Stimulated activated effector memory CD8-positive, alpha-beta T cell treated with anti-CD3 and anti-CD28 coated beads, Interleukin-12 subunit alpha, Interleukin-12 subunit beta, amount 100 ng/mL, for 72 hours (primary cell): ENCODE results near the gene DYNLT3.

ENCODE experiments used
- ATAC-seq: fragments of 150-1000 bp; cut with Tn5 transposase; 2 replicates; pipeline ENCODE4 v1.10.0; 2021
- DNase-seq, 2 donors: peaks; one replicate each; pipeline ENCODE4 v3.0.0; 2021 to 2022; ENCODE audit warnings: low spot score in 2 of 2
- H3K27ac Mint-ChIP-seq: one replicate; pipeline ENCODE4 v1.8.0; 2022; ENCODE audit warnings: mild to moderate bottlenecking, mixed read lengths
- H3K36me3 Mint-ChIP-seq: one replicate; pipeline ENCODE4 v1.8.0; 2022; ENCODE audit warnings: mild to moderate bottlenecking, mixed read lengths
- H3K4me1 Mint-ChIP-seq: one replicate; pipeline ENCODE4 v1.8.0; 2022; ENCODE audit warnings: mixed read lengths
- H3K4me3 Mint-ChIP-seq: one replicate; pipeline ENCODE4 v1.8.0; 2022; ENCODE audit warnings: mild to moderate bottlenecking, mixed read lengths
- H3K9me3 Mint-ChIP-seq: one replicate; pipeline ENCODE4 v1.8.0; 2022; ENCODE audit warnings: mixed read lengths

Gene DYNLT3

DNA sequence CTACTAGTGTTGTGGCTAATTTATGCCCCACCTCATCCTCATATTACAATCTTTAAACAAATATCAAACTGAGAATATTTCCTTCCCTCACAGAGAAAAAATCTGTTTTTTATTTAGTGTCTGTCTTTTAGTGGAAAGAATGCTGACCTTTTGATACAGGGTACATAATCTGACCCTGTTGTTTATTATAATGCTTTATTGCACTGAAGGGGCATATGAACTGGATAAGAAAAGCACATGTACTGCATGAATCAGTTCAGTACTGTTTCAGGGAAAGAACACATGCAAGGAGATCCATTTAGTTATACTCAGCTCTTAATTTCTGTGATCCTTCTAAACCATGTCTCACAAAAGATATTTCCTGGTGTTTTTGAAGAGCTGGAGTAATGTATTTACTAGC, 15.5 kb upstream of the DYNLT3 start:
- Mint-ChIP-seq H3K4me3 (no peak overlapping the region), H3K9me3 (no peaks in the 10 kb centered on the region), H3K27ac (no peak overlapping the region), H3K4me1 (peaks cover 3% of the 10 kb centered on the region), H3K36me3 (no peaks in the 10 kb centered on the region)
- DNase-seq (no peak), ATAC-seq (no peak)

DNA sequence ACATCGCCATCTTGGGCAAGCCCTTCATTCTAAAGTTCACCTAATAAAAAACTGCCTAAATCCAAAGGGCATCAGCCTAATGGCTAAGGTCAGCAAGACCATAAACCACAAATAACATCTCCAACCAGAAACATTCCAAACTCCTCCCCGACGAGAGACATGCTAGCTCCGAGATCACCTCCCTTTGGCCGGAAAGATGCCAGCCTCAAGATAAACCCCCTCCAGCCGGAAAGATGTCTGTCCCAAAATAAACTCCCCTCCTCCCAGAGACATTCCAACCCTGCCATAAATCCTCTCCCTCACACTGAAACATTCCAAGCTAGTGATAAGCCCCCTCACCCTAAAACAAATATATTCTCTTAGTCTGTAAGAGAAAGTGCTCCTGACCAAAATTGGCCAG, 13.3 kb upstream of the DYNLT3 start:
- no peaks in the 10 kb centered on the region for H3K9me3 Mint-ChIP-seq
- no peak overlapping the region for H3K27ac Mint-ChIP-seq
- no peaks in the 10 kb centered on the region for H3K4me1 Mint-ChIP-seq
- H3K36me3 Mint-ChIP-seq = no peaks in the 10 kb centered on the region
- ATAC-seq (no peak), DNase-seq (no peak)
- no peak overlapping the region for H3K4me3 Mint-ChIP-seq

DNA sequence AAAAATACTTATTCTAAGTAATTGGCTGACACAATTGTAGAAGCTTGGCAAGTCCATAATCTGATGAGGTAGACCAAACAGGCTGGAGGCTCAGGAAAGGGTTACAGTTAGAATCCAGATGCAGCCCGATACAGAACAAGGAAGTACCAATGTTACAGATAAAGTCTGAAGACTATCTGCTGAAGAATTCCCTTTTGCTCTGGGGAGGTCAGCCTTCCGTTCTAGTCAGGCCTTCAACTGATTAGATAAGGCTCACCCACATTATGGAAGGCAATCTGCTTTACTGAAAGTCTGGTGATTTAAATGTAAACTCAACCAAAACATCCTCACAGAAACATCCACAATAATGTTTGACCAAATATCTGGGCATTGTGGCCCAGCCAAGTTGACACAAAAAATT, 7.4 kb upstream of the DYNLT3 start:
- Mint-ChIP-seq H3K36me3 (no peaks in the 10 kb centered on the region), H3K4me3 (no peak overlapping the region), H3K4me1 (peaks cover 6% of the 10 kb centered on the region), H3K27ac (no peak overlapping the region), H3K9me3 (no peaks in the 10 kb centered on the region)
- no peak for DNase-seq
- no peak for ATAC-seq

DNA sequence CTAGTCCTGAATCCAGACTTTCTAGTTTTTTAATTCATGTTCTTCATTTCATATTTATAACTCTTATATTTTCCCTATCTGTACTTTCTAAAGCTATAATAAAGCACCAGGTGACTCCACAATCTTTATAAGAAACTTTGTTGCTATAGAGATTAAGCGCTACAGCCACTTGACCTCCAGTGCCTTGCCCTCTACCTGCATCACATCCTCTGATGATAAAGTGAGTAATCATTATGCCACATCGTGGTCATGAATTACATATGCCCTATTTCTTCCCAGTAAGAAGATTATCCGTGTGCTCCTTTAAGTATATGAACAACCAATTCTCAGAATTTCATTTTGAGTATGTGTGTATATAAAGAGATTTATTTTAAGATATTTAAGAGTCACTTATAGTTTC, 6.8 kb upstream of the DYNLT3 start:
- Mint-ChIP-seq H3K36me3 (no peaks in the 10 kb centered on the region), H3K4me3 (no peak overlapping the region), H3K4me1 (peaks cover 6% of the 10 kb centered on the region), H3K27ac (no peak overlapping the region), H3K9me3 (no peaks in the 10 kb centered on the region)
- no peak for DNase-seq
- ATAC-seq = no peak

- Mint-ChIP-seq H3K36me3 (peaks cover 24% of the 10 kb centered on the region), H3K4me3 (peak overlapping the region; percentile 65), H3K27ac (peak overlapping the region; percentile 88), H3K9me3 (no peaks in the 10 kb centered on the region), H3K4me1 (peaks cover 18% of the 10 kb centered on the region)
- ATAC-seq (peak; percentile 52), DNase-seq (no peak)
Measured at GRCh38 chrX:37847733-37848197, 394 bp upstream of the DYNLT3 start.

DNA sequence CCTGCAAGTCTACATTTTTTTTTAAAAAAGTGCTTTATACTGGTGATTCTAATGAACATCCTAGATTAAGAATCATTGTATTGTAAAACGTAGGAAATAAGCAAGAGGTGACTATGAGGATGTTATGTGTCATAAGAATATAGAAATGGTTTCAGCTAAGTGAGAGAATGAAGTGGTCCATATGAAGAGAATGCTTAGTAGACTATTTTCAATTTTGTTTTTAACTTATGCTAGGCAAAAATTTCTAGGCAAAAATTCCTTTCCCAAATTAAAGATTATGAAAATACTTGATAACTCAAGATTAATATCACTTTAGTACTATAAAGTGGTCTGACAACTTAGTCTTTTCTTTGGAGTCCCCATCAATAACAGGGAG, 825 bp downstream of the DYNLT3 start:
- H3K9me3 Mint-ChIP-seq = no peaks in the 10 kb centered on the region

GRCh38 chrX:37846141-37846540, 1.2 kb downstream of the DYNLT3 start:
- H3K9me3 Mint-ChIP-seq = no peaks in the 10 kb centered on the region
- ATAC-seq (peak; percentile 51), DNase-seq (no peak)
- H3K27ac Mint-ChIP-seq = peak overlapping the region; percentile 88
- H3K36me3 Mint-ChIP-seq = peaks cover 27% of the 10 kb centered on the region
- peak overlapping the region; percentile 65 for H3K4me3 Mint-ChIP-seq
- H3K4me1 Mint-ChIP-seq = peaks cover 16% of the 10 kb centered on the region

More for the DNA sequence above, 825 bp downstream of the DYNLT3 start:
- H3K36me3 Mint-ChIP-seq = peaks cover 24% of the 10 kb centered on the region
- ATAC-seq = peak; percentile 49
- H3K27ac Mint-ChIP-seq = peak overlapping the region; percentile 88
- no peak for DNase-seq
- H3K4me3 Mint-ChIP-seq = peak overlapping the region; percentile 65
- H3K4me1 Mint-ChIP-seq = peaks cover 18% of the 10 kb centered on the region

DNA sequence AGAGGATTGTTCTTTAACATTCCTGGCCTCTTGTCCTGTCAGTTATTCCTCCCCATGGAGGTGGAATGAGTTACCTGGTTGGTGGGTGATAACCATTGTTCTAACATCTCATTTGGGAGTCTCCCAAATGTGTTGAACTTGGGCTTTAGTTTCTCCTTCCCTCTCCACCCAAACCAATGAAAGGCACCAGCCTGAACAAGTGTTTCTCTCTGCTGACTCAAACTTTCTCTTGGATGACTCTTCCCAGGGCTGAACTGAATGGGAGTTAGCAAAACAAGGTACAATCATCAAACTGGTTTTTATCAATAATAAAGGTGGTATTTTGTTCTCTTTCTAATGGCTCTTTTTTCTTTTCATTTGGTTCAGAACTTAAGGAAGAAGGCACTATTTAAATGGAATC, 2.7 kb downstream of the DYNLT3 start:
- peaks cover 13% of the 10 kb centered on the region for H3K4me1 Mint-ChIP-seq
- no peaks in the 10 kb centered on the region for H3K9me3 Mint-ChIP-seq
- H3K4me3 Mint-ChIP-seq = peak overlapping the region; percentile 41
- peaks cover 40% of the 10 kb centered on the region for H3K36me3 Mint-ChIP-seq
- no peak for ATAC-seq
- no peak overlapping the region for H3K27ac Mint-ChIP-seq
- DNase-seq = no peak

GRCh38 chrX:37840931-37841330, 6.4 kb downstream of the DYNLT3 start:
- no peak for DNase-seq
- Mint-ChIP-seq H3K4me1 (peaks cover 13% of the 10 kb centered on the region), H3K4me3 (no peak overlapping the region), H3K27ac (no peak overlapping the region), H3K36me3 (peaks cover 71% of the 10 kb centered on the region), H3K9me3 (no peaks in the 10 kb centered on the region)
- no peak for ATAC-seq

DNA sequence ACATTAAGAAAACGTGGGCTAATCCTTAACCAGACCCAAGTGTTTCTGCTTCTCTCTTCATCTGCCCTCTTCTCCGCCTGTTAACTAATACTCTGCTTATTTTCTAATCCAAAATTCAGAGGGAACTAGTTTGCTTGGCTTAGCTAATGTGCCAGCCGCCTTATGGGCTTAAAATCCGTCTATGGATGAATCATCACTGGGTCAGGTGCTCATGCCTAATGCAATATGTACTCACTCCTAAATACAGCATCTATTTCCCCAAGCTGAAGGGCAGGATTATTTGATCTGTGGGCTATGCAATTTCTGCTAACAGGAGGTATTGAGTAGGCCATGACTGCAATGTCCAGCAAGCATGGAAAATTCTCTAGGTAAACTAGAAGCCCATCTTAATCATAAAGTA, 12.4 kb downstream of the DYNLT3 start:
- H3K4me3 Mint-ChIP-seq = no peak overlapping the region
- no peak for DNase-seq
- no peak overlapping the region for H3K27ac Mint-ChIP-seq
- peaks cover 42% of the 10 kb centered on the region for H3K36me3 Mint-ChIP-seq
- H3K4me1 Mint-ChIP-seq = peaks cover 2% of the 10 kb centered on the region
- ATAC-seq = no peak
- no peaks in the 10 kb centered on the region for H3K9me3 Mint-ChIP-seq

DNA sequence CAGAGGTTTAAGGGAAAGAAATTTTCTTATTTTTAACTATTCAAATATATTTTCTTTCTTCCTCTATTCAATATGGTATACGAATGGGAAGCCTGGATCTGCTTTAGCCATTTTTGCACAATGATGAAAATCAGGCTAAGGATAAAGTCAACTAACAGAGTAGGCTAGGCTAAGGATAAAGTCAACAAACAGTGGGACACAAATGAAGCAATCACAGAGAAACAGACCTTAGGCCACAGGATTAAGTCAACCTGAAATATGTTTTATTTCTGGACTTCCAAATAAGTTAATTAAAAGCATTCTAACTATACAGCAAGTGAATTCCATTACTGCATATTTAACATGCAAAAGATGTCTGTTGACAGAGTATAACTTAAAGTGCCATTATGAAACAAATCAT, 17.0 kb downstream of the DYNLT3 start:
- DNase-seq (no peak), ATAC-seq (no peak)
- H3K4me1 Mint-ChIP-seq = peaks cover 8% of the 10 kb centered on the region
- H3K9me3 Mint-ChIP-seq = no peaks in the 10 kb centered on the region
- no peak overlapping the region for H3K4me3 Mint-ChIP-seq
- no peak overlapping the region for H3K27ac Mint-ChIP-seq
- H3K36me3 Mint-ChIP-seq = no peaks in the 10 kb centered on the region

DNA sequence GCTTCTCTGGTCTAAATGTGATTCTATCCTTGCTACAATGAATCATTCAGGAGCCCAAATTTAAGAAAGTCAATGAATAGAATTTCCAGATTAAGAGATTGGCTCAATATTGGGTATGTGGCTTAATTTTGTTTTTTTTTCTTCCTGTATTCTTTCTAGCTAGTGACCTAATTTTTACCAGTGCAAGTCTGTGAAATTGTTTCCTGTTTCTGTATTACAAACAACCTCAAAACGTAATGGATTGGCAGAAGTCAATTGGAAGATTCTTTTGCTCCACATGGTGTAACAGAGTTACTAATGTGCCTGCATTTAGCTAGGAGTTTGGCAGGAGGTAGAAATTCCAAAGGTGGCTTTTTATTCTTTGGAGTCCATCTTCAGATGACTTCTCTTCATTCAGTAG, 17.6 kb downstream of the DYNLT3 start:
- ATAC-seq (no peak), DNase-seq (no peak)
- Mint-ChIP-seq H3K4me1 (peaks cover 13% of the 10 kb centered on the region), H3K27ac (no peak overlapping the region), H3K36me3 (no peaks in the 10 kb centered on the region), H3K4me3 (no peak overlapping the region), H3K9me3 (no peaks in the 10 kb centered on the region)

DNA sequence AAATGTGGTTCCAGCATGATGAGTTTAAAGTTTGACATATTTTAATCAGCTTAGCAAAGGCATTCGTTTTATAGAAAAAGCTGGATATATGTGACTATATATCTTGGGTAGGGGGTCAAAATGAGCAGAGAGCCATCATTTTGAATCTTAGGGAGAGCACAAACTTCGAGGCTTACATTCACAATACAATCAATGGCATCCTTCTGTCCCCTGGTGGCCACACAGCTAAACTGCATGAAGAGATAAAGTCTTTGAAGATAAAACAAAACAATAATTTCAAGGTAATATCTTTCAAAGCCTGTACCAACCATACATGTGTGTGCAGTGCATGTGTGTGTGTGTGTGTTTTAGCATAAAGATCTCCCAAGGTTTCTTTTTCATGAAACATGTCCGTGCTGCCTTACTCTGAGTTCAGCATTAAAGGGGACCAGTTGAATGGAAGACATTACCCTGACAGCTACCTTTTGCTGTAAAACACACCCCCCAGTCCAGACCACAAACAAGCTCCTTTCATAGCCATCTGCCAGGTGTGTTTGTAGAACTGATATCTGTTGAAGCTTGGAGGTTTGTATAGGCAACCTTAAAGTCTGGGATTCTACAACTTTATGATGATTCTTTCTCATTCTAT, 22.0 kb downstream of the DYNLT3 start:
- ATAC-seq (peak; percentile 52), DNase-seq (peak; percentile 6 to 53)
- no peak overlapping the region for H3K4me3 Mint-ChIP-seq
- peaks cover 19% of the 10 kb centered on the region for H3K4me1 Mint-ChIP-seq
- H3K36me3 Mint-ChIP-seq = no peaks in the 10 kb centered on the region
- H3K9me3 Mint-ChIP-seq = no peaks in the 10 kb centered on the region
- no peak overlapping the region for H3K27ac Mint-ChIP-seq

GRCh38 chrX:37824491-37825214, 22.7 kb downstream of the DYNLT3 start:
- ATAC-seq (no peak), DNase-seq (no peak)
- Mint-ChIP-seq H3K9me3 (no peaks in the 10 kb centered on the region), H3K4me3 (no peak overlapping the region), H3K4me1 (peaks cover 14% of the 10 kb centered on the region), H3K27ac (no peak overlapping the region), H3K36me3 (no peaks in the 10 kb centered on the region)

- Mint-ChIP-seq H3K27ac (no peak overlapping the region), H3K36me3 (no peaks in the 10 kb centered on the region), H3K4me1 (peaks cover 11% of the 10 kb centered on the region), H3K4me3 (no peak overlapping the region), H3K9me3 (no peaks in the 10 kb centered on the region)
- no peak for ATAC-seq
- DNase-seq = no peak
Measured at GRCh38 chrX:37820646-37821045, 26.7 kb downstream of the DYNLT3 start.

- Mint-ChIP-seq H3K36me3 (no peaks in the 10 kb centered on the region), H3K27ac (no peak overlapping the region)
- no peak for ATAC-seq
Measured at GRCh38 chrX:37818031-37818430, 29.3 kb downstream of the DYNLT3 start.

More at GRCh38 chrX:37818031-37818430, 29.3 kb downstream of the DYNLT3 start:
- Mint-ChIP-seq H3K4me1 (no peaks in the 10 kb centered on the region), H3K4me3 (no peak overlapping the region), H3K9me3 (no peaks in the 10 kb centered on the region)
- no peak for DNase-seq
